Hepatocyte (in vitro differentiated cells): ENCODE results near the gene AKAP12.

Source experiments
- EZH2 ChIP-seq: fragments of 200-600 bp; sonication (generic); IDR thresholded peaks from 2 replicates; pipeline ENCODE4 v1.6.1; 2016; ENCODE audit warnings: antibody characterized with exemption, mild to moderate bottlenecking, borderline replicate concordance
- TF ChIP-seq, protein P1 (sequence below): fragments of 200-600 bp; sonication (generic); IDR thresholded peaks from 2 replicates; pipeline ENCODE4 v1.5.1; 2016; ENCODE audit warnings: antibody characterized with exemption, mild to moderate bottlenecking; ENCODE audit not compliant: poor library complexity

DNA sequence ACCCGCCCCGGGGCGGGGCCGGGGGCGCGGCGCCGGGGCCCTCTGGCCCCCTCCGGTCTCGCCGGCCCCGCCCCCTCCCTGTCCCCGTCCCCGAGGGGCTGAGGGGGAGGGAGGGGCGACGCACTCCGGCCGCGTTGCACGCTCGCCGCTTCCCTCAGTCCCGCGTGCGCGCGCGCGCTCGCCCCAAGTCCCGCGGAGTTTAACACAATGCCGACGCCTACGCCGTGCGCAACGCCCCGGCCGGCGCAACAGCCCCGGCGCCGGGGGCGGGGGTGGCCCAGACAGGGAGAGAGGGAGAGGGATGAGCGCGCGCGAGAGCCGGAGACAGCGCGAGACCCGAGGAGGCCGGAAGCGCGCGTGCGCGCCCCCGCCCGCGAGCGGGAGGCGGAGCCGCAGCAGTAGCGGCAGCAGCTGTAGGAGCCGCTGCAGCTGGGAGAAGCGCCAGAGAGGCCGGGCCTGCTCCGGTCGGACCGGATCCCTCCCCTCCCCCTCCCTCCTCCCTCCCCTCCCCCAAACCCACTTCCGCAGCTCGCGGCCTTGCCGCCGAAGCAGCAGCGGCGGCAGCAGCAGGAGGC lies 150.6 kb downstream of the AKAP12 start:
- TF ChIP-seq, protein P1, sequence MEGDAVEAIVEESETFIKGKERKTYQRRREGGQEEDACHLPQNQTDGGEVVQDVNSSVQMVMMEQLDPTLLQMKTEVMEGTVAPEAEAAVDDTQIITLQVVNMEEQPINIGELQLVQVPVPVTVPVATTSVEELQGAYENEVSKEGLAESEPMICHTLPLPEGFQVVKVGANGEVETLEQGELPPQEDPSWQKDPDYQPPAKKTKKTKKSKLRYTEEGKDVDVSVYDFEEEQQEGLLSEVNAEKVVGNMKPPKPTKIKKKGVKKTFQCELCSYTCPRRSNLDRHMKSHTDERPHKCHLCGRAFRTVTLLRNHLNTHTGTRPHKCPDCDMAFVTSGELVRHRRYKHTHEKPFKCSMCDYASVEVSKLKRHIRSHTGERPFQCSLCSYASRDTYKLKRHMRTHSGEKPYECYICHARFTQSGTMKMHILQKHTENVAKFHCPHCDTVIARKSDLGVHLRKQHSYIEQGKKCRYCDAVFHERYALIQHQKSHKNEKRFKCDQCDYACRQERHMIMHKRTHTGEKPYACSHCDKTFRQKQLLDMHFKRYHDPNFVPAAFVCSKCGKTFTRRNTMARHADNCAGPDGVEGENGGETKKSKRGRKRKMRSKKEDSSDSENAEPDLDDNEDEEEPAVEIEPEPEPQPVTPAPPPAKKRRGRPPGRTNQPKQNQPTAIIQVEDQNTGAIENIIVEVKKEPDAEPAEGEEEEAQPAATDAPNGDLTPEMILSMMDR = no peak
- no peak for TF ChIP-seq EZH2
